Panc1 (cell line): Measurements from ENCODE around the gene BCR. TPM values are rescaled to one million over a fixed set of nuclear protein-coding genes. Genes with fewer than 3 reads are reported as not detected.

Experiments
- ATAC-seq: fragments of 200-7000 bp; cut with Tn5 transposase; 2 replicates; pipeline ENCODE4 v1.9.1; 2020; ENCODE audit warnings: mild to moderate bottlenecking, moderate library complexity
- BruUV-seq: library from RNA; stranded (reverse); fragments of 400-500 nt; replicated peaks from 2 replicates; lab custom pipeline; 2021; lab: Mats Ljungman, UMichigan
- CTCF ChIA-PET: fragments of 300-600 bp; sonication (Branson Sonifier 250); formaldehyde crosslinking; loops from one replicate; lab custom pipeline; 2022; ENCODE audit warnings: antibody characterized with exemption; lab: Charles Lee
- POLR2A ChIA-PET: fragments of 300-600 bp; sonication (Branson Sonifier 250); formaldehyde crosslinking; loops from one replicate; lab custom pipeline; 2022; ENCODE audit warnings: antibody characterized with exemption; lab: Charles Lee
- DNase-seq: peaks from one replicate; pipeline ENCODE4 v3.0.0-alpha.2; 2010; ENCODE audit warnings: low read depth, low spot score
- H3K27ac ChIP-seq: 2 replicates; pipeline ENCODE4 v1.5.1; 2011; ENCODE audit warnings: mild to moderate bottlenecking, low read length, inconsistent platforms
- H3K27me3 ChIP-seq: fragments of 200-500 bp; sonication (Bioruptor generic); 2 replicates; pipeline ENCODE4 v1.6.0; 2014; ENCODE audit warnings: low read length, inconsistent platforms; ENCODE audit not compliant: control insufficient read depth, insufficient read depth
- H3K36me3 ChIP-seq: fragments of 200-500 bp; sonication (Bioruptor generic); 2 replicates; pipeline ENCODE4 v1.5.1; 2014; ENCODE audit warnings: inconsistent platforms, mild to moderate bottlenecking, low read length, moderate library complexity; ENCODE audit not compliant: control insufficient read depth, insufficient read depth
- H3K4me1 ChIP-seq: 2 replicates; pipeline ENCODE4 v1.5.1; 2011; ENCODE audit warnings: inconsistent platforms, mild to moderate bottlenecking, low read length, moderate library complexity; ENCODE audit not compliant: control insufficient read depth, insufficient read depth
- H3K4me3 ChIP-seq, 2 experiments: 2 replicates each; pipeline ENCODE4 v1.5.1; 2011 to 2012; ENCODE audit warnings: low read depth in 2 of 2, low read length in 2 of 2, mild to moderate bottlenecking in 2 of 2, inconsistent platforms in 1 of 2, moderate library complexity in 1 of 2
- H3K9me3 ChIP-seq: fragments of 200-500 bp; sonication (Bioruptor generic); 2 replicates; pipeline ENCODE4 v1.5.1; 2014; ENCODE audit warnings: low read depth, mild to moderate bottlenecking, inconsistent platforms, low read length, moderate library complexity; ENCODE audit not compliant: control insufficient read depth, insufficient read depth
- POLR2AphosphoS5 ChIP-seq: IDR thresholded peaks from 2 replicates; pipeline ENCODE4 v1.6.1; 2012; ENCODE audit warnings: mild to moderate bottlenecking, low read depth, low read length, moderate library complexity
- REST ChIP-seq, 2 experiments: IDR thresholded peaks; 2 replicates each; pipeline ENCODE4 v1.6.1; 2011 to 2012; ENCODE audit warnings: low read depth in 2 of 2, control low read depth in 1 of 2, low read length in 1 of 2, mild to moderate bottlenecking in 1 of 2, moderate library complexity in 1 of 2; ENCODE audit not compliant: insufficient read depth in 1 of 2
- SIN3A ChIP-seq: IDR thresholded peaks from 2 replicates; pipeline ENCODE4 v1.6.1; 2012; ENCODE audit warnings: low read depth, mild to moderate bottlenecking, low read length, moderate library complexity, borderline replicate concordance; ENCODE audit not compliant: insufficient read depth
- TCF7L2 ChIP-seq: IDR thresholded peaks from 2 replicates; pipeline ENCODE4 v1.6.1; 2011; ENCODE audit warnings: mild to moderate bottlenecking, low read depth, low read length, inconsistent platforms
- in situ Hi-C: cut with HindIII; loops from 2 replicates; pipeline ENCODE4 v1.10.0; 2016; ENCODE audit warnings: low sequenced_read_pairs, low pct_unique_long_range_greater_than_20kb
- intact Hi-C: fragments of 100-400 bp; cut with micrococcal nuclease; formaldehyde crosslinking; loops from one replicate; pipeline ENCODE4 v1.10.0; 2022; ENCODE audit not compliant: unreplicated experiment
- total RNA-seq: library from RNA; stranded (reverse); gene quantifications from one replicate; pipeline ENCODE4 v1.2.1, GENCODE V29; 2021; ENCODE audit not compliant: unreplicated experiment
- TF ChIP-seq, protein P1 (sequence below): fragments of 450-650 bp; IDR thresholded peaks from 2 replicates; pipeline ENCODE4 v1.5.1; 2017; ENCODE audit warnings: mild to moderate bottlenecking

Gene BCR
- total RNA-seq, 1 experiment from 2014 or later = 32.1 TPM

GRCh38 chr22:23175817-23176644, 4.3 kb upstream of the BCR start:
- ChIA-PET POLR2A (no interaction called here), CTCF (no interaction called here)
- TF ChIP-seq POLR2AphosphoS5 = no peak
- no peaks in the 10 kb centered on the region; the same call in 1 of the 2 replicates for H3K36me3 ChIP-seq
- in situ Hi-C loops (no loop called here), intact Hi-C loops (no loop called here)
- no peak for ATAC-seq
- H3K9me3 ChIP-seq = no peaks in the 10 kb centered on the region
- no peak overlapping the region for H3K4me3 ChIP-seq
- no peak for DNase-seq
- no peaks in the 10 kb centered on the region; the same call in 1 of the 2 replicates for H3K4me1 ChIP-seq
- H3K27me3 ChIP-seq = no peaks in the 10 kb centered on the region
- BruUV-seq = no TSS peak
- no peak overlapping the region for H3K27ac ChIP-seq

GRCh38 chr22:23176645-23177027, 3.7 kb upstream of the BCR start:
- H3K27me3 ChIP-seq = no peaks in the 10 kb centered on the region
- ATAC-seq (no peak), DNase-seq (no peak)
- POLR2A ChIA-PET = no interaction called here
- H3K4me3 ChIP-seq = no peak overlapping the region
- no peaks in the 10 kb centered on the region; the same call in 1 of the 2 replicates for H3K36me3 ChIP-seq
- H3K4me1 ChIP-seq = no peaks in the 10 kb centered on the region; the same call in 1 of the 2 replicates
- in situ Hi-C loops = no loop called here
- no TSS peak for BruUV-seq
- no peaks in the 10 kb centered on the region for H3K9me3 ChIP-seq
- no peak overlapping the region for H3K27ac ChIP-seq
- TF ChIP-seq, protein P1, sequence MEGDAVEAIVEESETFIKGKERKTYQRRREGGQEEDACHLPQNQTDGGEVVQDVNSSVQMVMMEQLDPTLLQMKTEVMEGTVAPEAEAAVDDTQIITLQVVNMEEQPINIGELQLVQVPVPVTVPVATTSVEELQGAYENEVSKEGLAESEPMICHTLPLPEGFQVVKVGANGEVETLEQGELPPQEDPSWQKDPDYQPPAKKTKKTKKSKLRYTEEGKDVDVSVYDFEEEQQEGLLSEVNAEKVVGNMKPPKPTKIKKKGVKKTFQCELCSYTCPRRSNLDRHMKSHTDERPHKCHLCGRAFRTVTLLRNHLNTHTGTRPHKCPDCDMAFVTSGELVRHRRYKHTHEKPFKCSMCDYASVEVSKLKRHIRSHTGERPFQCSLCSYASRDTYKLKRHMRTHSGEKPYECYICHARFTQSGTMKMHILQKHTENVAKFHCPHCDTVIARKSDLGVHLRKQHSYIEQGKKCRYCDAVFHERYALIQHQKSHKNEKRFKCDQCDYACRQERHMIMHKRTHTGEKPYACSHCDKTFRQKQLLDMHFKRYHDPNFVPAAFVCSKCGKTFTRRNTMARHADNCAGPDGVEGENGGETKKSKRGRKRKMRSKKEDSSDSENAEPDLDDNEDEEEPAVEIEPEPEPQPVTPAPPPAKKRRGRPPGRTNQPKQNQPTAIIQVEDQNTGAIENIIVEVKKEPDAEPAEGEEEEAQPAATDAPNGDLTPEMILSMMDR = no peak
- no peak for TF ChIP-seq POLR2AphosphoS5
- TF ChIP-seq REST (IDR thresholded peaks at IDR 0.05; ENCODE audit: insufficient read depth in 1 of 2, low read depth in 2 of 2, low read length in 1 of 2) = no peak
- intact Hi-C loops = no loop called here
- CTCF ChIA-PET = no interaction called here

- BruUV-seq = no TSS peak
- CTCF ChIA-PET = no interaction called here
- in situ Hi-C loops (no loop called here), intact Hi-C loops (no loop called here)
- TF ChIP-seq POLR2AphosphoS5 (no peak), TCF7L2 (no peak), REST (IDR thresholded peaks at IDR 0.05; ENCODE audit: insufficient read depth in 1 of 2, low read depth in 2 of 2, low read length in 1 of 2) (no peak), SIN3A (no peak)
- TF ChIP-seq, protein P1 = no peak
- no peaks in the 10 kb centered on the region; the same call in 1 of the 2 replicates for H3K36me3 ChIP-seq
- no peak for DNase-seq
- no peaks in the 10 kb centered on the region; the same call in 1 of the 2 replicates for H3K4me1 ChIP-seq
- H3K27ac ChIP-seq = no peak overlapping the region
- no peaks in the 10 kb centered on the region for H3K9me3 ChIP-seq
- H3K27me3 ChIP-seq = no peaks in the 10 kb centered on the region
- no peak overlapping the region for H3K4me3 ChIP-seq
- POLR2A ChIA-PET = no interaction called here
- no peak for ATAC-seq
Observed at GRCh38 chr22:23177197-23177596, 3.1 kb upstream of the BCR start.
